OCI-LY7 (cell line): ENCODE data around the gene SPECC1L. TPM values are rescaled to one million over a fixed set of nuclear protein-coding genes. Genes with fewer than 3 reads are reported as not detected.
A peak's percentile ranks its signal among the peaks of the same experiment; 100 is the strongest.
"Not testable (repeated sequence)": the region's sequence is repeated elsewhere in the genome, so short reads cannot be mapped to it uniquely, and the experiment has no call there.

ENCODE experiments used
- BruUV-seq: library from RNA; stranded (reverse); fragments of 400-500 nt; replicated peaks from 2 replicates; lab custom pipeline; 2021; lab: Mats Ljungman, UMichigan
- CTCF ChIA-PET: fragments of 300-600 bp; sonication (Branson Sonifier 250); formaldehyde crosslinking; loops from one replicate; lab custom pipeline; 2022; ENCODE audit warnings: antibody characterized with exemption; ENCODE audit not compliant: unreplicated experiment; lab: Charles Lee
- POLR2A ChIA-PET: fragments of 300-600 bp; sonication (Branson Sonifier 250); formaldehyde crosslinking; loops from one replicate; lab custom pipeline; 2022; ENCODE audit warnings: antibody characterized with exemption; lab: Charles Lee
- DNase-seq: peaks from one replicate; pipeline ENCODE4 v3.0.0-alpha.2; 2015; ENCODE audit warnings: low spot score
- H2AFZ ChIP-seq: fragments of 200-600 bp; sonication (generic), shearing (Covaris generic); 2 replicates; pipeline ENCODE4 v1.6.1; 2014; ENCODE audit warnings: mild to moderate bottlenecking, antibody characterized with exemption, low read length, moderate library complexity
- H3K27ac ChIP-seq: fragments of 200-600 bp; sonication (generic); 2 replicates; pipeline ENCODE4 v1.5.1; 2014; ENCODE audit warnings: mixed run types, low read depth, mild to moderate bottlenecking, moderate library complexity, low read length, inconsistent platforms; ENCODE audit not compliant: poor library complexity, severe bottlenecking
- H3K36me3 ChIP-seq: fragments of 200-600 bp; sonication (generic); 2 replicates; pipeline ENCODE4 v1.6.1; 2014; ENCODE audit warnings: mild to moderate bottlenecking, antibody characterized with exemption, low read length, moderate library complexity, mixed read lengths; ENCODE audit not compliant: insufficient read depth
- H3K4me1 ChIP-seq: fragments of 200-600 bp; sonication (generic); 2 replicates; pipeline ENCODE4 v1.5.1; 2014; ENCODE audit warnings: mild to moderate bottlenecking, low read length; ENCODE audit not compliant: insufficient read depth, poor library complexity, severe bottlenecking
- H3K4me2 ChIP-seq: fragments of 200-600 bp; sonication (generic); 2 replicates; pipeline ENCODE4 v1.6.1; 2014; ENCODE audit warnings: mild to moderate bottlenecking, low read length
- H3K4me3 ChIP-seq: fragments of 200-600 bp; sonication (generic); 2 replicates; pipeline ENCODE4 v1.5.1; 2014; ENCODE audit warnings: mild to moderate bottlenecking, low read depth, low read length; ENCODE audit not compliant: poor library complexity, severe bottlenecking
- H3K79me2 ChIP-seq: fragments of 200-600 bp; sonication (generic); 2 replicates; pipeline ENCODE4 v1.6.1; 2016; ENCODE audit warnings: low read depth, mild to moderate bottlenecking, low read length, moderate library complexity, mixed read lengths; ENCODE audit not compliant: insufficient read depth
- H3K9me2 ChIP-seq: fragments of 200-600 bp; sonication (generic); 2 replicates; pipeline ENCODE4 v1.6.1; 2016; ENCODE audit warnings: mild to moderate bottlenecking, low read length, mixed read lengths; ENCODE audit not compliant: insufficient read depth
- H3K9me3 ChIP-seq: fragments of 200-600 bp; sonication (generic); 2 replicates; pipeline ENCODE4 v1.6.1; 2014; ENCODE audit warnings: mild to moderate bottlenecking, mixed run types, low read length, mixed read lengths
- H4K20me1 ChIP-seq: fragments of 200-600 bp; sonication (generic); 2 replicates; pipeline ENCODE4 v1.6.1; 2014; ENCODE audit warnings: mild to moderate bottlenecking, antibody characterized with exemption, low read length, moderate library complexity, mixed read lengths; ENCODE audit not compliant: insufficient read depth
- EZH2phosphoT487 ChIP-seq: fragments of 200-600 bp; sonication (generic); IDR thresholded peaks from 2 replicates; pipeline ENCODE4 v1.6.1; 2018; ENCODE audit warnings: low read depth, borderline replicate concordance, mild to moderate bottlenecking, mixed run types, antibody characterized with exemption, low read length, moderate library complexity, mixed read lengths
- intact Hi-C: fragments of 100-400 bp; cut with micrococcal nuclease; formaldehyde crosslinking; loops from one replicate; pipeline ENCODE4 v1.10.0; 2022; ENCODE audit not compliant: unreplicated experiment
- total RNA-seq, 2 experiments: library from RNA; depleted of rRNA in 1 of 2; stranded (reverse); fragments of >200 nt in 1 of 2; shearing (Covaris generic) in 1 of 2; gene quantifications; 2 replicates each; pipeline ENCODE4 v1.2.3, GENCODE V29; 2014 to 2022
- TF ChIP-seq, protein P1 (sequence below): fragments of 200-600 bp; sonication (generic); conservative IDR thresholded peaks from 2 replicates; pipeline ENCODE4 v1.5.1; 2014; ENCODE audit warnings: mild to moderate bottlenecking, antibody characterized with exemption, low read length, moderate library complexity, mixed read lengths

SPECC1L gene
- total RNA-seq, 2 experiments from 2014 or later = 47.0 to 66.2 TPM

DNA sequence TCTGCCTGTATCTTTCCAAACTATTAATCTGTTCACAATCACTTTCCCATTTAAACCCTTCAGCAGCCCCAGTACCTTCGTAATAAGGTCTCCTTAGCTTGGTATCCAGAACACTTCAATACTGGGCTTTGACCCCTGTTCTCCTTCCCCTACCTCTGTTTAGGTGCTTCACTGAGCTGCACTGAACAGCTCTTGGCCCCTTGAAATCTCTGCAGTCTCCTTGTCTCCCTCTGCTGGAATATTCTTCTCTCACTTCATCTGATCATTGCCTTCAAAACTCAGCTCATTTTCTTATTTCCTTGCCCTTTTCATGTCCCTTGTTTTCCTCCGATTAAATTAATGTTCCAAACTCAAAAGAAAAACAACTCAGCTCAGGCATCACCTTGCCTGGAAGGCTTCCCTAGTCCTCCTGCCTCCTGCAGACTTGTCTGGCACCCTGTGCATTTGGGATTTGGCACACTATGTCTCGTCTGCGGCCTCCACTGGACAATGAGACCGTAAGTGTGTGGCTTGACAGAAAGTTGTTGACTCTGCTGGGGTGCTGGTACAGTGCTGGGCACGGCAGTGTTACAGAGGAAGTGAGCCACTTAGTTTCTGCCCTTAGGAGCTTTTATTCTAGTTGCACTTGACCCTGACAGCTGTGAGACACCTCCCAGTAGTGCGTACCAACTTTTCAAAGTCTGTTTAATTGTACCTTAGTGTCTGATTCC lies 4.2 kb downstream of the SPECC1L start:
- peaks cover 18% of the 10 kb centered on the region for H3K36me3 ChIP-seq

DNA sequence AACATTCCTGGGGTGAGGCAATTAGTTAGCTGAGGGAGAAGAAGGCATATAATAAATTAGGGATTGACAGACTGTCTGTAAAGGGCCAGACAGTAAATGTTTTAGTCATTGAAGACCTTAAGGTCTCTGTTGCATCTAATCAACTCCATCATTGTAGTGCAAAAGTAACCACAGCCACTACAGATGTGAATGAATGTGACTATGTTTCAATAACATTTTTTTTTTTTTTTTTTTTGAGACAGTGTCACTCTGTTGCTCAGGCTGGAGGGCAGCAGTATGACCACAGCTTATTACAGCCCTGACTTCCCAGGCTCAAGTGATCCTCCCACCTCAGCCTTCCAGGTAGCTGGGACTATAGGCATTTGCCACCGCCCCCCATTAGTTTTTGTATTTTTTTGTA lies 9.7 kb downstream of the SPECC1L start:
- CTCF ChIA-PET, intact Hi-C loops: not testable (repeated sequence)

More for the DNA sequence above, 4.2 kb downstream of the SPECC1L start:
- POLR2A ChIA-PET, H3K9me2 ChIP-seq, H2AFZ ChIP-seq, H4K20me1 ChIP-seq, H3K9me3 ChIP-seq, CTCF ChIA-PET, BruUV-seq, intact Hi-C loops: not testable (repeated sequence)
- H3K79me2 ChIP-seq = peaks cover 74% of the 10 kb centered on the region
- H3K4me1 ChIP-seq = peaks cover 26% of the 10 kb centered on the region
- TF ChIP-seq, protein P1, sequence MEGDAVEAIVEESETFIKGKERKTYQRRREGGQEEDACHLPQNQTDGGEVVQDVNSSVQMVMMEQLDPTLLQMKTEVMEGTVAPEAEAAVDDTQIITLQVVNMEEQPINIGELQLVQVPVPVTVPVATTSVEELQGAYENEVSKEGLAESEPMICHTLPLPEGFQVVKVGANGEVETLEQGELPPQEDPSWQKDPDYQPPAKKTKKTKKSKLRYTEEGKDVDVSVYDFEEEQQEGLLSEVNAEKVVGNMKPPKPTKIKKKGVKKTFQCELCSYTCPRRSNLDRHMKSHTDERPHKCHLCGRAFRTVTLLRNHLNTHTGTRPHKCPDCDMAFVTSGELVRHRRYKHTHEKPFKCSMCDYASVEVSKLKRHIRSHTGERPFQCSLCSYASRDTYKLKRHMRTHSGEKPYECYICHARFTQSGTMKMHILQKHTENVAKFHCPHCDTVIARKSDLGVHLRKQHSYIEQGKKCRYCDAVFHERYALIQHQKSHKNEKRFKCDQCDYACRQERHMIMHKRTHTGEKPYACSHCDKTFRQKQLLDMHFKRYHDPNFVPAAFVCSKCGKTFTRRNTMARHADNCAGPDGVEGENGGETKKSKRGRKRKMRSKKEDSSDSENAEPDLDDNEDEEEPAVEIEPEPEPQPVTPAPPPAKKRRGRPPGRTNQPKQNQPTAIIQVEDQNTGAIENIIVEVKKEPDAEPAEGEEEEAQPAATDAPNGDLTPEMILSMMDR = peak; percentile 60
- DNase-seq = peak; percentile 24
- peak overlapping the region; percentile 2 for H3K4me3 ChIP-seq
- peak overlapping the region; percentile 80 for H3K4me2 ChIP-seq
- peak overlapping the region; percentile 4 for H3K27ac ChIP-seq

DNA sequence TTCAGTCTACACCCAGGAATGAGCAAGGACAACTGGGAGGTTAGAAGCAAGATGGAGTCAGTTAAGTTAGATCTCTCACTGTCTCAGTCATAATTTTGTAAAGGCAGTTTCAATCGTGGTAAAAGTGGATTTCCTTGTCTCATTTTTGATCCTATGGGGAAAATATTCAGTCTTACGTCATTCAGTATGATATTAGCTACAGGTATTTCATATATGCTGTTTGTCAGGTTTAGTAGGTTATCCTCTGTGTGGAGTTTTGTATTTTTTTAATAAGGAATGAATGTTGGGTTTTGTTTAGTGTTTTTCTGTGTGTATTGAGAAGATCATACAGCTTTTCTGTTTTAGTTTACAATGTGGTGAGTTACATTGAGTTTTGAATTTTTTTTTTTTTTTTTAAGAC lies 11.8 kb downstream of the SPECC1L start:
- peaks cover 73% of the 10 kb centered on the region for H3K79me2 ChIP-seq
- CTCF ChIA-PET = no interaction called here
- no peak overlapping the region for H3K27ac ChIP-seq
- POLR2A ChIA-PET = no interaction called here
- TF ChIP-seq, protein P1 = no peak
- no peak for TF ChIP-seq EZH2phosphoT487
- H3K4me3 ChIP-seq = no peak overlapping the region
- no TSS peak for BruUV-seq
- peaks cover 15% of the 10 kb centered on the region; the same call in 1 of the 2 replicates for H4K20me1 ChIP-seq
- H3K36me3 ChIP-seq = peaks cover 31% of the 10 kb centered on the region
- no peaks in the 10 kb centered on the region for H3K9me3 ChIP-seq
- H3K4me1 ChIP-seq = peaks cover 7% of the 10 kb centered on the region
- intact Hi-C loops = no loop called here
- DNase-seq = no peak
- no peak overlapping the region for H2AFZ ChIP-seq
- no peaks in the 10 kb centered on the region for H3K9me2 ChIP-seq
- H3K4me2 ChIP-seq = no peak overlapping the region

More for the DNA sequence above, 9.7 kb downstream of the SPECC1L start:
- H3K9me3 ChIP-seq, H2AFZ ChIP-seq, H3K9me2 ChIP-seq, POLR2A ChIA-PET, H3K4me2 ChIP-seq, H3K4me1 ChIP-seq, H3K4me3 ChIP-seq, DNase-seq, H3K27ac ChIP-seq: not testable (repeated sequence)
- BruUV-seq = TSS peak; percentile 1
- Histone ChIP-seq H3K36me3 (peaks cover 37% of the 10 kb centered on the region), H3K79me2 (peaks cover 74% of the 10 kb centered on the region), H4K20me1 (peaks cover 12% of the 10 kb centered on the region; the same call in 1 of the 2 replicates)
